Measurements from ENCODE around the gene BAX. TPM values are rescaled to one million over a fixed set of nuclear protein-coding genes. Genes with fewer than 3 reads are reported as not detected.

BAX gene
- total and polyA plus RNA-seq, 9 of the 15 experiments (the other 6 are each of a cell fraction or from before 2014, with no cell fraction given) = 3.2 to 95.4 (median 44.5) TPM

GRCh38 chr19:48918801-48919247 is 35.9 kb upstream of the BAX start (continued):
- TF ChIP-seq ATF1 (CRISPR knock-in tag; IDR thresholded peaks at IDR 0.05) = no peak
- TF ChIP-seq ATF1 (tag; IDR thresholded peaks at IDR 0.05) = peak; percentile 42; the same call in 1 of the 2 replicates
- TF ChIP-seq RBFOX2 (IDR thresholded peaks at IDR 0.05; ENCODE audit: low read depth, low read length) = peak; percentile 14; the same call in 1 of the 2 replicates
- TF ChIP-seq ZBTB11 (CRISPR knock-in tag; IDR thresholded peaks at IDR 0.05) = peak in 1 of 3 experiments; percentile 55; a peak in 2 of 6 replicates
- TF ChIP-seq TEAD4 (IDR thresholded peaks at IDR 0.05; ENCODE audit: low read length) = peak; percentile 47; the same call in 1 of the 2 replicates
- TF ChIP-seq TEAD4 (CRISPR knock-in tag; IDR thresholded peaks at IDR 0.05; ENCODE audit: borderline replicate concordance) = no peak
- peak; percentile 57 for TF ChIP-seq PBX2 (CRISPR knock-in tag; IDR thresholded peaks at IDR 0.05; ENCODE audit: low read depth)
- peak; percentile 85 for TF ChIP-seq PBX2 (tag; conservative IDR thresholded peaks at IDR 0.05; ENCODE audit: low read depth)
- 0 out of 2 replicates have a peak, but pooled peaks have one; percentile 20 for TF ChIP-seq SOX6 (IDR thresholded peaks at IDR 0.05)
- TF ChIP-seq MAZ (CRISPR knock-in tag; conservative IDR thresholded peaks at IDR 0.05 in 1 of 2, IDR thresholded peaks at IDR 0.05 in 1 of 2) = peak; percentile 66 to 81; a peak in 3 of 4 replicates
- peak; percentile 97 for TF ChIP-seq ZNF143 (CRISPR knock-in tag; IDR thresholded peaks at IDR 0.05)
- peak; percentile 39; the same call in 1 of the 2 replicates for TF ChIP-seq GABPB1 (CRISPR knock-in tag; IDR thresholded peaks at IDR 0.05)
- TF ChIP-seq CXXC5 (CRISPR knock-in tag; IDR thresholded peaks at IDR 0.05) = no peak
- TF ChIP-seq RBM39 (optimal IDR thresholded peaks at IDR 0.05; ENCODE audit: low read depth, low read length) = no peak
- TF ChIP-seq PKNOX1 (IDR thresholded peaks at IDR 0.05) = peak; percentile 97
- peak; percentile 93 for TF ChIP-seq VEZF1 (CRISPR knock-in tag; IDR thresholded peaks at IDR 0.05)
- peak; percentile 41; the same call in 1 of the 2 replicates for TF ChIP-seq TOE1 (IDR thresholded peaks at IDR 0.05; ENCODE audit: borderline replicate concordance)
- TF ChIP-seq TOE1 (CRISPR knock-in tag; IDR thresholded peaks at IDR 0.05; ENCODE audit: borderline replicate concordance, low read depth) = no peak
- TF ChIP-seq MBD2 (IDR thresholded peaks at IDR 0.05; ENCODE audit: borderline replicate concordance, low read depth) = peak; percentile 89
